Dedifferentiated amniotic fluid mesenchymal stem cell (primary cell): Measurements from ENCODE around the gene ASS1.
"Not testable (repeated sequence)": the region's sequence is repeated elsewhere in the genome, so short reads cannot be mapped to it uniquely, and the experiment has no call there.

Source experiments
- DNase-seq: peaks from one replicate; pipeline ENCODE4 v3.0.0-alpha.2; 2016; ENCODE audit errors: extremely low spot score

ASS1 gene

GRCh38 chr9:130433947-130434262 lies 10.9 kb upstream of the ASS1 start:
- DNase-seq, result no peak

GRCh38 chr9:130434656-130435055 lies 10.1 kb upstream of the ASS1 start:
- not testable (repeated sequence) for DNase-seq

GRCh38 chr9:130437011-130437789 lies 7.6 kb upstream of the ASS1 start:
- DNase-seq, result no peak

- no peak for DNase-seq
Observed at GRCh38 chr9:130438382-130438981, 6.3 kb upstream of the ASS1 start.

- no peak for DNase-seq
Observed at GRCh38 chr9:130441031-130441430, 3.7 kb upstream of the ASS1 start.

GRCh38 chr9:130442746-130443455 lies 1.9 kb upstream of the ASS1 start:
- no peak for DNase-seq

- DNase-seq, result no peak
Observed at GRCh38 chr9:130443456-130443801, 1.3 kb upstream of the ASS1 start.

GRCh38 chr9:130443840-130444492 lies 795 bp upstream of the ASS1 start:
- DNase-seq, result no peak

GRCh38 chr9:130445268-130445983 lies 665 bp downstream of the ASS1 start:
- DNase-seq, result no peak

- DNase-seq, result peak; percentile 86
Observed at GRCh38 chr9:130446101-130446861, 1.5 kb downstream of the ASS1 start.

- DNase-seq, result no peak
Observed at GRCh38 chr9:130447193-130447816, 2.5 kb downstream of the ASS1 start.

- peak; percentile 57 for DNase-seq
Observed at GRCh38 chr9:130448035-130448624, 3.4 kb downstream of the ASS1 start.

GRCh38 chr9:130448771-130449603 lies 4.2 kb downstream of the ASS1 start:
- no peak for DNase-seq

- no peak for DNase-seq
Observed at GRCh38 chr9:130450344-130451003, 5.7 kb downstream of the ASS1 start.

GRCh38 chr9:130451004-130451390 lies 6.2 kb downstream of the ASS1 start:
- DNase-seq, result no peak

GRCh38 chr9:130451509-130452388 lies 7.0 kb downstream of the ASS1 start:
- peak; percentile 93 for DNase-seq

GRCh38 chr9:130452835-130453234 lies 8.1 kb downstream of the ASS1 start:
- DNase-seq, result no peak

- DNase-seq, result no peak
Observed at GRCh38 chr9:130453487-130453886, 8.7 kb downstream of the ASS1 start.
